HG03039 (cell line): ENCODE measurements around the gene PSAP.

Experiments used
- ATAC-seq: cut with Tn5 transposase; IDR thresholded peaks from one replicate; pipeline ENCODE4 v1.9.1; 2021; ENCODE audit warnings: mild to moderate bottlenecking, moderate library complexity; ENCODE audit not compliant: unreplicated experiment

PSAP gene

DNA sequence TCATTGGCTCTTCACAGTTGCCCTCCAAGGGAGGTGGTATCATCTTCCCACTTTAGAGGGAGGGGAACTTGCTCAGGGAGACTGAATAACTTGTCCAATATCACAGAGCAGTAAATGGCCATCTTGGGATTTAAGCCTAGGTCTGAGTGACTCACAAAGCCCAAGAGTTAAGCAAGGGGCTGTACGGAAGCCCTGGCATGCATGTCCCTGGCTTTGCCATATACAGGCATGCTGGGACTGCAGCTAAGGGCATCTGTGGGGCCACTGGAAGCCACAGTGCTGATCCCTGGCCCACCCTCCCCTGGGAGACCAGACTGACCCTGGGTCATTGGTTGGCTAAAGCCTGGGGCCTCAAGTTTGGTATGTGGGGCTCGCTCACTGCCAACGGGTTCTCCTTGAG lies 80.8 kb downstream of the PSAP start:
- no peak for ATAC-seq

DNA sequence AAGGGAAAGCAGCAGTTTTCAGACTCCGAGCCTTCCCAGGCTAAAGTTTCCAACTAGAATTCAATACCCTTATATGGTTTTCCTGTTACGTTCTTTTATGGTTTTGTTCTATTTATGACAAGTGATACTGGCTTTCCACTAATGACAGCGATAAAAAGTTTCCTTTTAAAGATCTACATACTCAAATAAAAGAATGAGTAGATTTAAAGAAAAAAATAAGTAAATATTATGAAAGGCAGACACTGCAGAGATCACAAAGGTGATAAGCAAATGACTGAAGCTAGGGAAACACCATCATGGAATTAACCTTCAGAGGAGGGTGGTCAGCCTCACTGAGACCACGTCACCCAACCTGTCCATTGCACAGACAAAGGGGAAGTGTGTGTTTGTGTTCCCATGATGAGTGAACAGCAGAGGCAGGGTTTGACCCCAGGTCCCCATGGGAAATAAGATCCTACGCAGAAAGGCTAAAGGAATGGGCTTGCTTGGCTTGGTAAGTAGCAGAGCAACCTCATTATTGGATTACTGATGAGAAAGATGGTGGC lies 81.7 kb downstream of the PSAP start:
- ATAC-seq = no peak

DNA sequence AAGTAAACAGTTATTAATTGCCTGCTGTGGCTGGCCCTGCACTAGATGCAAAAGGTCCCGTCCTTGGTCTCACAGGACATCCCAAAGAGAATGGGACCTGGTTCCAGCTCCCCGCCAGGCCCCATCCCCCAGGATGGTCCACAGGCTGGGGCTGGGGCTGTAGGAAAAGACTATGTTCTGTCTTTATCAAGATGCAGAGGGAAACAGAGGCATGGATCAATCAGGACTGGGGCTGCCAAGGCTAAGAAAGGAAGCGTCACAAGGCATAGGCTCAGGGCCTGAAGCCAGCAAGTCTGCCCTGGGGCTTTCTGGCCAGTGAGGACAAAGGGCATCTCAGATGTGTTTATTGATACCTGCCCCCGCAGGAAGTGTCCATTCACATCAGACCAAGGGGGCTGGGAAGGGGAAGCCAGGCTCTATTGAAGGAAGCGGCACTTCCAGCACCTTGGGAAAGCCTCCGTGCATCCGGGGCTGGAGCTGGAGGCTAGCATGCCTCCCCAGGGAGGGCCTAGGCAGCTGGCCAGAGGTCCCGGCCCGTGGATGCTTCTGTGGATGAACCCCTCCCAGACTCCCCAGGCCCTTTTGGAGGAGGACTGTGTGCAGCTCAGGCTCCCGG lies 83.5 kb downstream of the PSAP start:
- ATAC-seq = no peak

DNA sequence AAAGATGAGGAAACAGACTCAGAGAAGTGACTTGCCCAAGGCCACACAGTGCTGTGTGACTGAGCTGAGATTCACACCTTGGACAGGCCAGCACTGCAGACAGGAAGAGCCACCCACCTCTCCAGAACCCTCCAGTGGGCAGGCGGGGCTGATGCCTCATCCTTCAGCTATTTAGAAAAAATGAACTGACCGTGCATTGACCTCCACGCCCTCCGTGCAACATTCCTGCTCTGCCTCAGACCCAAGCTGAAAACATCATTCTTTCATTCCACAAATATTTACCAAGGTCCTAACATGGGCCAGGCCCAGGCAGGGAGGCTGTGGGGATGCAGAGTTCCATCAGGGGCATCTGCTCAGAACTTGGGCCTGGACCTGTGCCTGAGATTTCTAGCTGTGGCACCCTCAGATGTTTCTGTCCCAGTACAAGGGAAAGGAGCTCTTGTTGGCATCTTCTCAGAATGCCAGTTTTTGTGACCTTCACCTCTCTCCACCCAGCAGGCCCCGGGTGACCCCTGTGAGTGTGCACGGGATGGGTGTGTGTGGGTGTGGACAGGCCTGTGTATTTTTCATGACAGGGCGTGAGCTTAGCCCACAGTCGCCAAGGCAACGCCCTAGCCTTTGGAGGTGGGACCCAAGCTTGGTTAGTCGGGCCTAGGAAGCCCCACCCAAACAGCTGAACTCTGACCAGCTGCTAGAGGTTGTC lies 84.2 kb downstream of the PSAP start:
- ATAC-seq = no peak
